ENCODE data around the gene RNF213. TPM values are rescaled to one million over a fixed set of nuclear protein-coding genes. Genes with fewer than 3 reads are reported as not detected.

The RNF213 gene
- total RNA-seq, 3 donors from 2014 or later: 96.0 to 111 (median 101) TPM

- Histone ChIP-seq H3K27ac (no peak overlapping the region), H3K36me3 (peaks cover 18% of the 10 kb centered on the region), H3K27me3 (no peaks in the 10 kb centered on the region), H3K4me3 (no peak overlapping the region), H3K4me1 (no peaks in the 10 kb centered on the region), H3K9me3 (no peaks in the 10 kb centered on the region)
- TF ChIP-seq CTCF (IDR thresholded peaks at IDR 0.05): no peak
- no peak for TF ChIP-seq POLR2AphosphoS5 (IDR thresholded peaks at IDR 0.05)
- no peak for TF ChIP-seq POLR2A (IDR thresholded peaks at IDR 0.05)
- intact Hi-C loops (cut with DNase I; ENCODE audit: low total_unique reads): no loop called here
- DNase-seq (ENCODE audit: low spot score in 2 of 2): peak in 1 of 2 donors; percentile 35
These were observed 91.7 kb downstream of the RNF213 start for GRCh38 chr17:80352216-80352895.

- peak in 1 of 2 donors; percentile 48 for DNase-seq (ENCODE audit: low spot score in 2 of 2)
- intact Hi-C loops (cut with DNase I; ENCODE audit: low total_unique reads): no loop called here
- Histone ChIP-seq H3K4me3 (no peak overlapping the region), H3K27me3 (no peaks in the 10 kb centered on the region), H3K4me1 (no peaks in the 10 kb centered on the region), H3K9me3 (no peaks in the 10 kb centered on the region), H3K27ac (no peak overlapping the region), H3K36me3 (peaks cover 13% of the 10 kb centered on the region)
- TF ChIP-seq POLR2AphosphoS5 (IDR thresholded peaks at IDR 0.05): no peak
- TF ChIP-seq CTCF (IDR thresholded peaks at IDR 0.05): no peak
- TF ChIP-seq POLR2A (IDR thresholded peaks at IDR 0.05): no peak
These were observed 92.5 kb downstream of the RNF213 start for GRCh38 chr17:80352991-80353665.

DNA sequence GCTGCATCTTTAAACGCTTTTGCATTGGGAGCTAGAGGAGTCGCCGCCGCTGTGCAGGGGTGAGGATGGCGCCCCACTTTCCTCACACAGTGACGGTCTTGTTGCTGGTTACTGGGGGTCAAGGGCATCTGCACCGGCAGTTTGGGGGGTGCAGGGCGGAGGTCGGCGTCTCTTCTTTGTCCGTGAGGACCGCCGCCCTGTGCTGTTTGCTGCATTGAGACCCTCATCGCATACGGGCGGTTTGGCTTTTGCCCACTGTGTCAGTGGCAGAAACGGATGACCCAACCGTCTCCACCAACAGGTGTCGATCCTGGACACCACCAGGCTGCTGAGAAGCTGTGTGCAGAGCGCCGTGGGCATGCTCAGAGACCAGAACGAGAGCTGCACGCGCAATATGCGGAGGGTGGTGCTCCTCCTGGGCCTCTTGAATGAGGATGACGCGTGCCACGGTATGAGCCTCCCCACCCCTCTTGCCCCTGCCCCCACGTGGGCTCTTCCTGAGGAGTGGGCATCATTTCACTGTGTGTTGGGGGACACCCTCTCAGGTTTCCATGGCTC, 93.1 kb downstream of the RNF213 start:
- TF ChIP-seq POLR2AphosphoS5 (IDR thresholded peaks at IDR 0.05): no peak
- no peak for TF ChIP-seq CTCF (IDR thresholded peaks at IDR 0.05)
- TF ChIP-seq POLR2A (IDR thresholded peaks at IDR 0.05): no peak
- Histone ChIP-seq H3K4me1 (no peaks in the 10 kb centered on the region), H3K27me3 (no peaks in the 10 kb centered on the region), H3K27ac (no peak overlapping the region), H3K36me3 (peaks cover 13% of the 10 kb centered on the region), H3K9me3 (no peaks in the 10 kb centered on the region), H3K4me3 (no peak overlapping the region)
- intact Hi-C loops (cut with DNase I; ENCODE audit: low total_unique reads): no loop called here
- no peak for DNase-seq (ENCODE audit: low spot score in 2 of 2)

DNA sequence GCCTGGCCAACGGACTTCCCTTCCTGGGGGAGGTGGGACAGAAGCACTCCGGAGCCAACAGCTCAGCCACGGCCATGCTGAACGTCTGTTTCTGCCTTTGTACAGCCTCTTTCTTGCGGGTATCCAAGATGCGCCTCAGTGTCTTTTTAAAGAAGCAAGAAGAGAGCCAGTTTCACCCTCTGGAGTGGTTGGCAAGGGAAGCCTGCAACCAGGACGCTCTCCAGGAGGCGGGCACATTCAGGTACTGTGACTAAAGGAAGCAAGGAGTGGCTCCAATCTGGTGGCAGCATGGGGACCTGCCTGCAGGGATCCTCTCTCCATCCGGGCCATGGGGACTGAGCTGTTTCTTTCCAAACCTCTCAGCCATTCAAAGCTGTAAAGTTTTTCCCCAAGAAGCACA, 93.7 kb downstream of the RNF213 start:
- Histone ChIP-seq H3K4me1 (no peaks in the 10 kb centered on the region), H3K36me3 (peaks cover 13% of the 10 kb centered on the region), H3K27me3 (no peaks in the 10 kb centered on the region), H3K4me3 (no peak overlapping the region), H3K9me3 (no peaks in the 10 kb centered on the region), H3K27ac (no peak overlapping the region)
- intact Hi-C loops (cut with DNase I; ENCODE audit: low total_unique reads): no loop called here
- no peak for TF ChIP-seq CTCF (IDR thresholded peaks at IDR 0.05)
- TF ChIP-seq POLR2AphosphoS5 (IDR thresholded peaks at IDR 0.05): no peak
- no peak for TF ChIP-seq POLR2A (IDR thresholded peaks at IDR 0.05)
- no peak for DNase-seq (ENCODE audit: low spot score in 2 of 2)

DNA sequence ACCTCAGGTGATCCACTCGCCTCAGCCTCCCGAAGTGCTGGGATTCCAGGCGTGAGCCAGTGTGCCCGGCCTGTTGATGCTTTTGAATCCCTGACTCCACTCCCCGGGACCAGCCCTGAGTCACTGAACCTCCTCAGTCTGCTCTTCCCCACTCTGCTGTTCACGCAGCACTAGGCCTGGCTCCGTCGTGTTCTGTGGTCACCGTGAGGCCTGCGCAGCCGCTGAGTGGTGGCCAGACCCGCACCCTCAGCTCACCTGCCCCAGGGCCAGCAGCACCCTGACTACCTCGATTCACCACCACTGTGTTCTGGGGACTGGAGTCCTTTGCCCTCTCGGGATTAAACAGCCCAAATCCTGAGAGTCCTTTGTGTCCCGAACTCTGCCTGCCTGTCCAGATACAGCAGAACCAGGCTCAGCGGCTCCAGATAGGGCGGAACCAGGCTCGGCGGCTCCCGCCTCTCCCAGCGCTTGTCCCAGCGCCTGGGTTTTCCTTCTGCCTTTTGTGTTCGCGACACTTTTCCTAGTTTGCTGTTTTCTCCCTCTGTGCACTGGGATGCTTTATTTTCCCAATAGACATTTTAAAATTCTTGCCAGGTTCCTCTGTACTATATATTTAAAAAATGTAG, 95.7 kb downstream of the RNF213 start:
- H3K4me1 ChIP-seq: no peaks in the 10 kb centered on the region
- H3K27ac ChIP-seq: no peak overlapping the region
- H3K36me3 ChIP-seq: peaks cover 15% of the 10 kb centered on the region
- no peak overlapping the region for H3K4me3 ChIP-seq
- H3K9me3 ChIP-seq: no peaks in the 10 kb centered on the region
- intact Hi-C loops (cut with DNase I; ENCODE audit: low total_unique reads): no loop called here
- no peaks in the 10 kb centered on the region for H3K27me3 ChIP-seq
- TF ChIP-seq CTCF (IDR thresholded peaks at IDR 0.05) (no peak), POLR2A (IDR thresholded peaks at IDR 0.05) (no peak), POLR2AphosphoS5 (IDR thresholded peaks at IDR 0.05) (no peak)
- DNase-seq (ENCODE audit: low spot score in 2 of 2): no peak
